HepG2 (cell line): ENCODE data around the gene EFNA4. TPM values are rescaled to one million over a fixed set of nuclear protein-coding genes. Genes with fewer than 3 reads are reported as not detected.

Experiments
- ATF6 ChIP-seq: sonication (generic); formaldehyde crosslinking; conservative IDR thresholded peaks from 2 replicates; pipeline ENCODE4 v1.4.0; 2020; ENCODE audit warnings: missing genetic modification reagents
- ATRX ChIP-seq: sonication (generic); formaldehyde crosslinking; IDR thresholded peaks from 2 replicates; pipeline ENCODE4 v1.4.0; 2020; ENCODE audit warnings: missing genetic modification reagents, borderline replicate concordance
- BRCA1 ChIP-seq: sonication (generic); formaldehyde crosslinking; IDR thresholded peaks from 2 replicates; pipeline ENCODE4 v1.4.0; 2020; ENCODE audit warnings: missing genetic modification reagents
- CC2D1A ChIP-seq: sonication (generic); formaldehyde crosslinking; IDR thresholded peaks from 2 replicates; pipeline ENCODE4 v1.8.1; 2023; ENCODE audit warnings: mild to moderate bottlenecking, missing genetic modification reagents
- CHCHD3 ChIP-seq: sonication (generic); formaldehyde crosslinking; IDR thresholded peaks from 2 replicates; pipeline ENCODE4 v1.8.0; 2022; ENCODE audit warnings: mild to moderate bottlenecking, missing genetic modification reagents, moderate library complexity
- DNMT1 ChIP-seq: sonication (generic); formaldehyde crosslinking; IDR thresholded peaks from 2 replicates; pipeline ENCODE4 v1.5.1; 2020; ENCODE audit warnings: mild to moderate bottlenecking, missing genetic modification reagents
- GATAD2A ChIP-seq: IDR thresholded peaks from 2 replicates; pipeline ENCODE4 v1.6.1; 2016
- GZF1 ChIP-seq: sonication (generic); formaldehyde crosslinking; IDR thresholded peaks from 2 replicates; pipeline ENCODE4 v1.5.1; 2020; ENCODE audit warnings: mild to moderate bottlenecking, missing genetic modification reagents
- NR1H2 ChIP-seq: sonication (generic); formaldehyde crosslinking; IDR thresholded peaks from 2 replicates; pipeline ENCODE4 v1.8.1; 2022; ENCODE audit warnings: low read depth, missing genetic modification reagents, borderline replicate concordance
- PHF8 ChIP-seq: sonication (generic); formaldehyde crosslinking; IDR thresholded peaks from 2 replicates; pipeline ENCODE4 v1.5.0; 2020; ENCODE audit warnings: missing genetic modification reagents
- SATB2 ChIP-seq: sonication (generic); formaldehyde crosslinking; IDR thresholded peaks from 2 replicates; pipeline ENCODE4 v1.5.0; 2020; ENCODE audit warnings: missing genetic modification reagents
- ZNF253 ChIP-seq: sonication (generic); formaldehyde crosslinking; IDR thresholded peaks from 2 replicates; pipeline ENCODE4 v1.8.0; 2022; ENCODE audit warnings: mild to moderate bottlenecking, missing genetic modification reagents, borderline replicate concordance
- ZNF34 ChIP-seq: sonication (generic); formaldehyde crosslinking; IDR thresholded peaks from 2 replicates; pipeline ENCODE4 v1.4.0; 2020; ENCODE audit warnings: mild to moderate bottlenecking, missing genetic modification reagents, borderline replicate concordance
- ZNF382 ChIP-seq: sonication (generic); formaldehyde crosslinking; IDR thresholded peaks from 2 replicates; pipeline ENCODE4 v1.5.0; 2020; ENCODE audit warnings: missing genetic modification reagents, mild to moderate bottlenecking, borderline replicate concordance
- ZNF484 ChIP-seq: sonication (generic); formaldehyde crosslinking; IDR thresholded peaks from 2 replicates; pipeline ENCODE4 v1.5.1; 2020; ENCODE audit warnings: mild to moderate bottlenecking, low read depth, missing genetic modification reagents, borderline replicate concordance
- ZNF709 ChIP-seq: sonication (generic); formaldehyde crosslinking; IDR thresholded peaks from 2 replicates; pipeline ENCODE4 v1.5.0; 2020; ENCODE audit warnings: mild to moderate bottlenecking, missing genetic modification reagents
- ZSCAN5A ChIP-seq: sonication (generic); formaldehyde crosslinking; IDR thresholded peaks from 2 replicates; pipeline ENCODE4 v1.8.0; 2022; ENCODE audit warnings: mild to moderate bottlenecking, missing genetic modification reagents, borderline replicate concordance
- polyA plus RNA-seq, 8 experiments: library from polyadenylated mRNA; depleted of rRNA in 3 of 8; stranded (reverse) in 7 of 8; unstranded in 1 of 8; fragments of >200 nt; fragmentation: Illumina TruSeq in 4 of 8; extraction: Trizol in 4 of 8; gene quantifications; 2 replicates each; pipeline versions ENCODE4 v1.2.1 to v1.2.3, GENCODE V29; 2011 to 2016; ENCODE audit warnings: low read depth in 4 of 8, missing spikeins in 1 of 8, mixed read lengths in 1 of 8; ENCODE audit not compliant: insufficient read depth in 1 of 8
- total RNA-seq, 5 experiments: library from RNA; depleted of rRNA; stranded (reverse); fragments of >200 nt; fragmentation: Illumina TruSeq; extraction: Trizol; gene quantifications; 2 replicates each; pipeline ENCODE4 v1.2.3, GENCODE V29; 2016; ENCODE audit warnings: low read depth in 1 of 5
- TF ChIP-seq, protein P1 (sequence below): sonication (generic); formaldehyde crosslinking; conservative IDR thresholded peaks from 2 replicates; pipeline ENCODE4 v1.8.0; 2022; ENCODE audit warnings: missing genetic modification reagents
- TF ChIP-seq, protein P2 (sequence below): sonication (generic); formaldehyde crosslinking; IDR thresholded peaks from 2 replicates; pipeline ENCODE4 v1.9.0; 2022; ENCODE audit warnings: missing genetic modification reagents, mild to moderate bottlenecking, borderline replicate concordance
- TF ChIP-seq, protein P3 (sequence below), 2 experiments: sonication (generic) in 1 of 2; formaldehyde crosslinking in 1 of 2; IDR thresholded peaks; 2 replicates each; pipeline versions ENCODE4 v1.4.0 to v1.6.1; 2016 to 2020; ENCODE audit warnings: borderline replicate concordance in 1 of 2, low read depth in 1 of 2, mild to moderate bottlenecking in 1 of 2, missing genetic modification reagents in 1 of 2

Gene EFNA4
- total and polyA plus RNA-seq, 2 of the 13 experiments (the other 11 are each of a cell fraction or from before 2014, with no cell fraction given), result 12.0 to 17.2 TPM

DNA sequence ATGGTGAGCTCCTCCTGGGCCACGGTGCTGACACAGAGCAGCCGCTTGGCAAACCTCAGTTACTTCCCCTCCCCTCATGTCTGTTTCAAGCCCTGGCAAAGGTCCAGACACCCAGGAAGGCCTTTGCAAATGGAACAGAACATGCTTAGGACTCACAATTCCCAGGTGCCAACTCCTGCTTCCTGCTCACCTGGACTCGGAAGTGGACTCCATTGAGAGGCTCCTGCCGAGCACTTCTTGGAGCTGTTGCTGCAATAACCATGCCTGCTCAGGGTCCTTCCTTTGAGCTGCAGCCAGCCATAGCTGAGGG, 40.7 kb upstream of the EFNA4 start (continued):
- TF ChIP-seq NR1H2, result no peak
- no peak for TF ChIP-seq DNMT1
- no peak for TF ChIP-seq BRCA1
- TF ChIP-seq PHF8 (CRISPR knock-in tag), result no peak
- no peak for TF ChIP-seq ZNF709 (CRISPR knock-in tag)
- TF ChIP-seq SATB2 (CRISPR knock-in tag), result no peak
- TF ChIP-seq ZNF253 (CRISPR knock-in tag), result no peak
- TF ChIP-seq, protein P1, sequence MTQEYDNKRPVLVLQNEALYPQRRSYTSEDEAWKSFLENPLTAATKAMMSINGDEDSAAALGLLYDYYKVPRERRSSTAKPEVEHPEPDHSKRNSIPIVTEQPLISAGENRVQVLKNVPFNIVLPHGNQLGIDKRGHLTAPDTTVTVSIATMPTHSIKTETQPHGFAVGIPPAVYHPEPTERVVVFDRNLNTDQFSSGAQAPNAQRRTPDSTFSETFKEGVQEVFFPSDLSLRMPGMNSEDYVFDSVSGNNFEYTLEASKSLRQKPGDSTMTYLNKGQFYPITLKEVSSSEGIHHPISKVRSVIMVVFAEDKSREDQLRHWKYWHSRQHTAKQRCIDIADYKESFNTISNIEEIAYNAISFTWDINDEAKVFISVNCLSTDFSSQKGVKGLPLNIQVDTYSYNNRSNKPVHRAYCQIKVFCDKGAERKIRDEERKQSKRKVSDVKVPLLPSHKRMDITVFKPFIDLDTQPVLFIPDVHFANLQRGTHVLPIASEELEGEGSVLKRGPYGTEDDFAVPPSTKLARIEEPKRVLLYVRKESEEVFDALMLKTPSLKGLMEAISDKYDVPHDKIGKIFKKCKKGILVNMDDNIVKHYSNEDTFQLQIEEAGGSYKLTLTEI (CRISPR knock-in tag), result no peak
- TF ChIP-seq CHCHD3 (CRISPR knock-in tag), result no peak
- TF ChIP-seq CC2D1A (CRISPR knock-in tag), result no peak
- TF ChIP-seq, protein P2, sequence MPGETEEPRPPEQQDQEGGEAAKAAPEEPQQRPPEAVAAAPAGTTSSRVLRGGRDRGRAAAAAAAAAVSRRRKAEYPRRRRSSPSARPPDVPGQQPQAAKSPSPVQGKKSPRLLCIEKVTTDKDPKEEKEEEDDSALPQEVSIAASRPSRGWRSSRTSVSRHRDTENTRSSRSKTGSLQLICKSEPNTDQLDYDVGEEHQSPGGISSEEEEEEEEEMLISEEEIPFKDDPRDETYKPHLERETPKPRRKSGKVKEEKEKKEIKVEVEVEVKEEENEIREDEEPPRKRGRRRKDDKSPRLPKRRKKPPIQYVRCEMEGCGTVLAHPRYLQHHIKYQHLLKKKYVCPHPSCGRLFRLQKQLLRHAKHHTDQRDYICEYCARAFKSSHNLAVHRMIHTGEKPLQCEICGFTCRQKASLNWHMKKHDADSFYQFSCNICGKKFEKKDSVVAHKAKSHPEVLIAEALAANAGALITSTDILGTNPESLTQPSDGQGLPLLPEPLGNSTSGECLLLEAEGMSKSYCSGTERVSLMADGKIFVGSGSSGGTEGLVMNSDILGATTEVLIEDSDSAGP (CRISPR knock-in tag), result peak; percentile 23; the same call in 1 of the 2 replicates
- TF ChIP-seq ZSCAN5A (CRISPR knock-in tag), result no peak
- TF ChIP-seq ZNF484 (CRISPR knock-in tag), result no peak
- no peak for TF ChIP-seq ZNF382 (CRISPR knock-in tag)
- no peak for TF ChIP-seq ZNF34 (CRISPR knock-in tag)
- TF ChIP-seq ATRX (CRISPR knock-in tag), result no peak
- TF ChIP-seq, protein P3, sequence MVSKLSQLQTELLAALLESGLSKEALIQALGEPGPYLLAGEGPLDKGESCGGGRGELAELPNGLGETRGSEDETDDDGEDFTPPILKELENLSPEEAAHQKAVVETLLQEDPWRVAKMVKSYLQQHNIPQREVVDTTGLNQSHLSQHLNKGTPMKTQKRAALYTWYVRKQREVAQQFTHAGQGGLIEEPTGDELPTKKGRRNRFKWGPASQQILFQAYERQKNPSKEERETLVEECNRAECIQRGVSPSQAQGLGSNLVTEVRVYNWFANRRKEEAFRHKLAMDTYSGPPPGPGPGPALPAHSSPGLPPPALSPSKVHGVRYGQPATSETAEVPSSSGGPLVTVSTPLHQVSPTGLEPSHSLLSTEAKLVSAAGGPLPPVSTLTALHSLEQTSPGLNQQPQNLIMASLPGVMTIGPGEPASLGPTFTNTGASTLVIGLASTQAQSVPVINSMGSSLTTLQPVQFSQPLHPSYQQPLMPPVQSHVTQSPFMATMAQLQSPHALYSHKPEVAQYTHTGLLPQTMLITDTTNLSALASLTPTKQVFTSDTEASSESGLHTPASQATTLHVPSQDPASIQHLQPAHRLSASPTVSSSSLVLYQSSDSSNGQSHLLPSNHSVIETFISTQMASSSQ (IDR thresholded peaks at IDR 0.05; ENCODE audit: low read depth), result no peak
- TF ChIP-seq, protein P3 (CRISPR knock-in tag; IDR thresholded peaks at IDR 0.05; ENCODE audit: borderline replicate concordance), result no peak
- TF ChIP-seq ATF6 (CRISPR knock-in tag), result no peak
- TF ChIP-seq GZF1 (CRISPR knock-in tag), result no peak
- TF ChIP-seq GATAD2A, result peak; percentile 32; the same call in 1 of the 2 replicates
